Measurements from ENCODE around the gene KIAA0753.

DNA sequence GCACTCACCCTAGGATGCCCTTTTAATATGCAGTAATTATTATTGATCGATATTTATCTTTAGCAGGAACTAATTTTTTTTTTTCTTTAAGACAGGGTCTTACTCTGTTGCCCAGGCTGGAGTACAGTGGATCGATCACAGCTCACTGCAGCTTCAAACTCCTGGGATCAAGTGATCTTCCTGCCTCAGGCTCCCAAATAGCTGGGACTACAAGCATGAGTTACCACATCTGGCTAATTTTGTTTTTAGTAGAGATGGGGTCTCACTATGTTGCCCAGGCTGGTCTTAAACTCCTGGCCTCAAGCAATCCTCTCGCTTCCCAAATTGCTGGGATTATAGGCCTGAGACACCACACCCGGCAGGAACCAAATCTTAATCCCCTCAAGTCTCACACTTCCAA is 29.3 kb downstream of the KIAA0753 start:
- no peak for TF ChIP-seq POLR2A (IDR thresholded peaks at IDR 0.05)
- TF ChIP-seq, protein P1, sequence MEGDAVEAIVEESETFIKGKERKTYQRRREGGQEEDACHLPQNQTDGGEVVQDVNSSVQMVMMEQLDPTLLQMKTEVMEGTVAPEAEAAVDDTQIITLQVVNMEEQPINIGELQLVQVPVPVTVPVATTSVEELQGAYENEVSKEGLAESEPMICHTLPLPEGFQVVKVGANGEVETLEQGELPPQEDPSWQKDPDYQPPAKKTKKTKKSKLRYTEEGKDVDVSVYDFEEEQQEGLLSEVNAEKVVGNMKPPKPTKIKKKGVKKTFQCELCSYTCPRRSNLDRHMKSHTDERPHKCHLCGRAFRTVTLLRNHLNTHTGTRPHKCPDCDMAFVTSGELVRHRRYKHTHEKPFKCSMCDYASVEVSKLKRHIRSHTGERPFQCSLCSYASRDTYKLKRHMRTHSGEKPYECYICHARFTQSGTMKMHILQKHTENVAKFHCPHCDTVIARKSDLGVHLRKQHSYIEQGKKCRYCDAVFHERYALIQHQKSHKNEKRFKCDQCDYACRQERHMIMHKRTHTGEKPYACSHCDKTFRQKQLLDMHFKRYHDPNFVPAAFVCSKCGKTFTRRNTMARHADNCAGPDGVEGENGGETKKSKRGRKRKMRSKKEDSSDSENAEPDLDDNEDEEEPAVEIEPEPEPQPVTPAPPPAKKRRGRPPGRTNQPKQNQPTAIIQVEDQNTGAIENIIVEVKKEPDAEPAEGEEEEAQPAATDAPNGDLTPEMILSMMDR (IDR thresholded peaks at IDR 0.05), result no peak

Data from Peyer's patch (tissue), 4 donors.